ENCODE measurements around the gene CSTPP1.

DNA sequence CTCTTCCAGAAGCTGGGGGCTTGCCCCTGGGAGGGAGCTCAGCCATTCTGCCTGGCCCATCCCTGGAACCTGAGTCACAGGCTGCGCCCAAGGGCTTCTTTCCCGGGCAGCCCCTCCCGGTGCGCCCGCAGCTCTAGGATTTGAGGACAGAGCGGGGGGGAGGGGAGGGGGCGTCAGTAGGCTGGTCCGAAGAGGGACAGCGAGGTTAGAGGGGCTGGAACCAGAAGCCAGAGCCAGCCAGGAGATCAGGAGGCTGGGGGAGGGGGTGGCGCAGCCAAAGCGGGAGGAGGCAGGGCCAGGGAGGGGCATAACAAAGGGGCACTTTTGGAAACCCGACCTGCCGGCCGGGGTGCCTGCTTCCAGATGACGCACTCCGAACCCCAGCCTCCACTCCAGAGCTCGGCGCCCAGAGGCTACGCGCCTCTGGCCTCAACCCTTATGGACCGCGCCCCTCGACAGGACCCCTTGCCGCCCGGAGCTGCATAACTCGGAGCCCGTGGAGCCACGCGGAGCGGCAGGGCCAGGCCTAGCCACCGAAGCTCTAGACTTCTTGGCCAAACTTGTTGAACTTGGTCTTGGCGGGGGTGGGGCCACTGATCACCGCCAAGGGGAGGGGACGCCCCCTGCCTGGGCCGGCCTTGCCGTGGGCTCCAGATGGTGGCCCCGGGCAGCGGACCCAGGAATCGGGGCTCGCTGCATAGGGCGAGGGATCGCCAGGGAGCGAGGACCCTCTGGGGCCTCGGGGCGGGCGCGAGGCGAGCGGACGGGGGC, 248.9 kb downstream of the CSTPP1 start:
- TF ChIP-seq, protein P1, sequence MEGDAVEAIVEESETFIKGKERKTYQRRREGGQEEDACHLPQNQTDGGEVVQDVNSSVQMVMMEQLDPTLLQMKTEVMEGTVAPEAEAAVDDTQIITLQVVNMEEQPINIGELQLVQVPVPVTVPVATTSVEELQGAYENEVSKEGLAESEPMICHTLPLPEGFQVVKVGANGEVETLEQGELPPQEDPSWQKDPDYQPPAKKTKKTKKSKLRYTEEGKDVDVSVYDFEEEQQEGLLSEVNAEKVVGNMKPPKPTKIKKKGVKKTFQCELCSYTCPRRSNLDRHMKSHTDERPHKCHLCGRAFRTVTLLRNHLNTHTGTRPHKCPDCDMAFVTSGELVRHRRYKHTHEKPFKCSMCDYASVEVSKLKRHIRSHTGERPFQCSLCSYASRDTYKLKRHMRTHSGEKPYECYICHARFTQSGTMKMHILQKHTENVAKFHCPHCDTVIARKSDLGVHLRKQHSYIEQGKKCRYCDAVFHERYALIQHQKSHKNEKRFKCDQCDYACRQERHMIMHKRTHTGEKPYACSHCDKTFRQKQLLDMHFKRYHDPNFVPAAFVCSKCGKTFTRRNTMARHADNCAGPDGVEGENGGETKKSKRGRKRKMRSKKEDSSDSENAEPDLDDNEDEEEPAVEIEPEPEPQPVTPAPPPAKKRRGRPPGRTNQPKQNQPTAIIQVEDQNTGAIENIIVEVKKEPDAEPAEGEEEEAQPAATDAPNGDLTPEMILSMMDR (IDR thresholded peaks at IDR 0.05; ENCODE audit: insufficient read depth, low read depth, low read length) = no peak
- no peak for TF ChIP-seq EZH2 (IDR thresholded peaks at IDR 0.05; ENCODE audit: insufficient read depth, low read length)
